H1 (cell line): ENCODE measurements around the gene ZNF888. TPM values are rescaled to one million over a fixed set of nuclear protein-coding genes. Genes with fewer than 3 reads are reported as not detected.

ENCODE experiments used
- RNF2 ChIP-seq: fragments of 200-900, 300-1000 bp; sonication (generic); IDR thresholded peaks from 2 replicates; pipeline ENCODE4 v1.7.1; 2016; ENCODE audit warnings: borderline replicate concordance, low read depth, mild to moderate bottlenecking, antibody characterized with exemption, low read length; ENCODE audit not compliant: poor library complexity, severe bottlenecking; ENCODE audit errors: missing control alignments
- SRF ChIP-seq: IDR thresholded peaks from 2 replicates; pipeline ENCODE4 v1.6.1; 2011; ENCODE audit warnings: mild to moderate bottlenecking, low read depth, low read length, moderate library complexity
- TAF7 ChIP-seq: optimal IDR thresholded peaks from 2 replicates; pipeline ENCODE3; 2011; ENCODE audit warnings: low read depth, mild to moderate bottlenecking, inconsistent platforms, low read length, moderate library complexity, borderline replicate concordance
- polyA plus RNA-seq, 7 experiments: library from polyadenylated mRNA; depleted of rRNA in 3 of 7; stranded (reverse) in 5 of 7; unstranded in 2 of 7; fragments of >200 nt in 5 of 7; fragments of 200-250 nt in 2 of 7; gene quantifications; 1 replicate in 5 of 7; 2 replicates in 1 of 7; 4 replicates in 1 of 7; pipeline versions ENCODE4 v1.2.1 to v1.2.3, GENCODE V29; 2011 to 2013; ENCODE audit warnings: missing spikeins in 2 of 7, mixed read lengths in 2 of 7
- total RNA-seq: library from RNA; stranded (reverse); fragmentation: NEBNext Ultra II Directional; extraction: Animal tissue kit (Norgen Biotek cat#: 25700); gene quantifications from 2 replicates; pipeline ENCODE4 v1.2.1, GENCODE V29; 2021
- TF ChIP-seq, protein P1 (sequence below): fragments of 300-600 bp; sonication (generic); IDR thresholded peaks from 2 replicates; pipeline ENCODE4 v1.7.1; 2012; ENCODE audit warnings: low read length, moderate library complexity, mild to moderate bottlenecking, inconsistent platforms; ENCODE audit not compliant: insufficient replicate concordance
- TF ChIP-seq, protein P2 (sequence below): IDR thresholded peaks from 2 replicates; pipeline ENCODE4 v1.6.1; 2011; ENCODE audit warnings: low read length, improper control_type of control experiment
- TF ChIP-seq, protein P3 (sequence below): IDR thresholded peaks from 2 replicates; pipeline ENCODE4 v1.6.1; 2011; ENCODE audit warnings: low read depth, mild to moderate bottlenecking, low read length; ENCODE audit not compliant: insufficient read depth

ZNF888 gene
- total and polyA plus RNA-seq, 2 of the 8 experiments (the other 6 are each of a cell fraction or from before 2014, with no cell fraction given), result 1.1 to 8.6 TPM

DNA sequence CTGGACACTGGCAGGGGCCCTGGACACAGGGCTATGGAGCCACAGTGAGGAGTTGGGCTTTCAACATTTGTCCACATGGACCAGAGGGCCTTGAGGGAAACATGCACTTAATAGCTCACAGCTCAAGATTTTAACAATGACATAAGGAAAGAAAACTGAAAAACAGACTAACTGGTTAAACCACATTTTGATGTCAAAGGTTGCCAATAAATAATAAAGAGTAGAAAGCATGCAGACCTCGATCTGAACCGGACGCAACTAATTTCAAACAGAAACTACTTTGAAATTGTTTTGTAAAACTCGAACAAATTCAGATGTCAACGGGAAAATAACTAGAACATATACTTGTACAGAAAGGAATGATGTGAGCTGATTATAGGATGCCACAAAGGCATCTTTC lies 15.5 kb upstream of the ZNF888 start (continued):
- TF ChIP-seq, protein P1, sequence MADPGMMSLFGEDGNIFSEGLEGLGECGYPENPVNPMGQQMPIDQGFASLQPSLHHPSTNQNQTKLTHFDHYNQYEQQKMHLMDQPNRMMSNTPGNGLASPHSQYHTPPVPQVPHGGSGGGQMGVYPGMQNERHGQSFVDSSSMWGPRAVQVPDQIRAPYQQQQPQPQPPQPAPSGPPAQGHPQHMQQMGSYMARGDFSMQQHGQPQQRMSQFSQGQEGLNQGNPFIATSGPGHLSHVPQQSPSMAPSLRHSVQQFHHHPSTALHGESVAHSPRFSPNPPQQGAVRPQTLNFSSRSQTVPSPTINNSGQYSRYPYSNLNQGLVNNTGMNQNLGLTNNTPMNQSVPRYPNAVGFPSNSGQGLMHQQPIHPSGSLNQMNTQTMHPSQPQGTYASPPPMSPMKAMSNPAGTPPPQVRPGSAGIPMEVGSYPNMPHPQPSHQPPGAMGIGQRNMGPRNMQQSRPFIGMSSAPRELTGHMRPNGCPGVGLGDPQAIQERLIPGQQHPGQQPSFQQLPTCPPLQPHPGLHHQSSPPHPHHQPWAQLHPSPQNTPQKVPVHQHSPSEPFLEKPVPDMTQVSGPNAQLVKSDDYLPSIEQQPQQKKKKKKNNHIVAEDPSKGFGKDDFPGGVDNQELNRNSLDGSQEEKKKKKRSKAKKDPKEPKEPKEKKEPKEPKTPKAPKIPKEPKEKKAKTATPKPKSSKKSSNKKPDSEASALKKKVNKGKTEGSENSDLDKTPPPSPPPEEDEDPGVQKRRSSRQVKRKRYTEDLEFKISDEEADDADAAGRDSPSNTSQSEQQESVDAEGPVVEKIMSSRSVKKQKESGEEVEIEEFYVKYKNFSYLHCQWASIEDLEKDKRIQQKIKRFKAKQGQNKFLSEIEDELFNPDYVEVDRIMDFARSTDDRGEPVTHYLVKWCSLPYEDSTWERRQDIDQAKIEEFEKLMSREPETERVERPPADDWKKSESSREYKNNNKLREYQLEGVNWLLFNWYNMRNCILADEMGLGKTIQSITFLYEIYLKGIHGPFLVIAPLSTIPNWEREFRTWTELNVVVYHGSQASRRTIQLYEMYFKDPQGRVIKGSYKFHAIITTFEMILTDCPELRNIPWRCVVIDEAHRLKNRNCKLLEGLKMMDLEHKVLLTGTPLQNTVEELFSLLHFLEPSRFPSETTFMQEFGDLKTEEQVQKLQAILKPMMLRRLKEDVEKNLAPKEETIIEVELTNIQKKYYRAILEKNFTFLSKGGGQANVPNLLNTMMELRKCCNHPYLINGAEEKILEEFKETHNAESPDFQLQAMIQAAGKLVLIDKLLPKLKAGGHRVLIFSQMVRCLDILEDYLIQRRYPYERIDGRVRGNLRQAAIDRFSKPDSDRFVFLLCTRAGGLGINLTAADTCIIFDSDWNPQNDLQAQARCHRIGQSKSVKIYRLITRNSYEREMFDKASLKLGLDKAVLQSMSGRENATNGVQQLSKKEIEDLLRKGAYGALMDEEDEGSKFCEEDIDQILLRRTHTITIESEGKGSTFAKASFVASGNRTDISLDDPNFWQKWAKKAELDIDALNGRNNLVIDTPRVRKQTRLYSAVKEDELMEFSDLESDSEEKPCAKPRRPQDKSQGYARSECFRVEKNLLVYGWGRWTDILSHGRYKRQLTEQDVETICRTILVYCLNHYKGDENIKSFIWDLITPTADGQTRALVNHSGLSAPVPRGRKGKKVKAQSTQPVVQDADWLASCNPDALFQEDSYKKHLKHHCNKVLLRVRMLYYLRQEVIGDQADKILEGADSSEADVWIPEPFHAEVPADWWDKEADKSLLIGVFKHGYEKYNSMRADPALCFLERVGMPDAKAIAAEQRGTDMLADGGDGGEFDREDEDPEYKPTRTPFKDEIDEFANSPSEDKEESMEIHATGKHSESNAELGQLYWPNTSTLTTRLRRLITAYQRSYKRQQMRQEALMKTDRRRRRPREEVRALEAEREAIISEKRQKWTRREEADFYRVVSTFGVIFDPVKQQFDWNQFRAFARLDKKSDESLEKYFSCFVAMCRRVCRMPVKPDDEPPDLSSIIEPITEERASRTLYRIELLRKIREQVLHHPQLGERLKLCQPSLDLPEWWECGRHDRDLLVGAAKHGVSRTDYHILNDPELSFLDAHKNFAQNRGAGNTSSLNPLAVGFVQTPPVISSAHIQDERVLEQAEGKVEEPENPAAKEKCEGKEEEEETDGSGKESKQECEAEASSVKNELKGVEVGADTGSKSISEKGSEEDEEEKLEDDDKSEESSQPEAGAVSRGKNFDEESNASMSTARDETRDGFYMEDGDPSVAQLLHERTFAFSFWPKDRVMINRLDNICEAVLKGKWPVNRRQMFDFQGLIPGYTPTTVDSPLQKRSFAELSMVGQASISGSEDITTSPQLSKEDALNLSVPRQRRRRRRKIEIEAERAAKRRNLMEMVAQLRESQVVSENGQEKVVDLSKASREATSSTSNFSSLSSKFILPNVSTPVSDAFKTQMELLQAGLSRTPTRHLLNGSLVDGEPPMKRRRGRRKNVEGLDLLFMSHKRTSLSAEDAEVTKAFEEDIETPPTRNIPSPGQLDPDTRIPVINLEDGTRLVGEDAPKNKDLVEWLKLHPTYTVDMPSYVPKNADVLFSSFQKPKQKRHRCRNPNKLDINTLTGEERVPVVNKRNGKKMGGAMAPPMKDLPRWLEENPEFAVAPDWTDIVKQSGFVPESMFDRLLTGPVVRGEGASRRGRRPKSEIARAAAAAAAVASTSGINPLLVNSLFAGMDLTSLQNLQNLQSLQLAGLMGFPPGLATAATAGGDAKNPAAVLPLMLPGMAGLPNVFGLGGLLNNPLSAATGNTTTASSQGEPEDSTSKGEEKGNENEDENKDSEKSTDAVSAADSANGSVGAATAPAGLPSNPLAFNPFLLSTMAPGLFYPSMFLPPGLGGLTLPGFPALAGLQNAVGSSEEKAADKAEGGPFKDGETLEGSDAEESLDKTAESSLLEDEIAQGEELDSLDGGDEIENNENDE, result no peak
- TF ChIP-seq, protein P2, sequence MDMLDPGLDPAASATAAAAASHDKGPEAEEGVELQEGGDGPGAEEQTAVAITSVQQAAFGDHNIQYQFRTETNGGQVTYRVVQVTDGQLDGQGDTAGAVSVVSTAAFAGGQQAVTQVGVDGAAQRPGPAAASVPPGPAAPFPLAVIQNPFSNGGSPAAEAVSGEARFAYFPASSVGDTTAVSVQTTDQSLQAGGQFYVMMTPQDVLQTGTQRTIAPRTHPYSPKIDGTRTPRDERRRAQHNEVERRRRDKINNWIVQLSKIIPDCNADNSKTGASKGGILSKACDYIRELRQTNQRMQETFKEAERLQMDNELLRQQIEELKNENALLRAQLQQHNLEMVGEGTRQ, result no peak
- TF ChIP-seq, protein P3, sequence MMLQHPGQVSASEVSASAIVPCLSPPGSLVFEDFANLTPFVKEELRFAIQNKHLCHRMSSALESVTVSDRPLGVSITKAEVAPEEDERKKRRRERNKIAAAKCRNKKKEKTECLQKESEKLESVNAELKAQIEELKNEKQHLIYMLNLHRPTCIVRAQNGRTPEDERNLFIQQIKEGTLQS, result no peak
- TF ChIP-seq SRF (no peak), RNF2 (no peak), TAF7 (no peak)
